Mesenteric fat pad (tissue), 1 donor: ENCODE results near the gene C11orf52. TPM values are rescaled to one million over a fixed set of nuclear protein-coding genes. Genes with fewer than 3 reads are reported as not detected.
"Not testable (repeated sequence)": the region's sequence is repeated elsewhere in the genome, so short reads cannot be mapped to it uniquely, and the experiment has no call there.

Experiments used
- DNase-seq: peaks from one replicate; pipeline ENCODE4 v3.0.0-alpha.2; 2020; ENCODE audit warnings: low spot score
- long read RNA-seq: library from polyadenylated mRNA; unstranded; transcript quantifications from one replicate; pipeline ENCODE4 v2.0.0, GENCODE V29; 2020
- total RNA-seq: library from RNA; stranded (reverse); fragmentation: NEBNext Ultra II Directional; extraction: Animal tissue kit (Norgen Biotek cat#: 25700); gene quantifications from one replicate; pipeline ENCODE4 v1.2.1, GENCODE V29; 2021
- donor health status: DM: yes; HTN: yes; CAD: no.

The C11orf52 gene
- 3.1 TPM for total RNA-seq
- long read RNA-seq, partial matches to known transcripts = 0 of 4 reads
- long read RNA-seq, other reads (novel, unspliced or antisense) = 3 of 4 reads

DNA sequence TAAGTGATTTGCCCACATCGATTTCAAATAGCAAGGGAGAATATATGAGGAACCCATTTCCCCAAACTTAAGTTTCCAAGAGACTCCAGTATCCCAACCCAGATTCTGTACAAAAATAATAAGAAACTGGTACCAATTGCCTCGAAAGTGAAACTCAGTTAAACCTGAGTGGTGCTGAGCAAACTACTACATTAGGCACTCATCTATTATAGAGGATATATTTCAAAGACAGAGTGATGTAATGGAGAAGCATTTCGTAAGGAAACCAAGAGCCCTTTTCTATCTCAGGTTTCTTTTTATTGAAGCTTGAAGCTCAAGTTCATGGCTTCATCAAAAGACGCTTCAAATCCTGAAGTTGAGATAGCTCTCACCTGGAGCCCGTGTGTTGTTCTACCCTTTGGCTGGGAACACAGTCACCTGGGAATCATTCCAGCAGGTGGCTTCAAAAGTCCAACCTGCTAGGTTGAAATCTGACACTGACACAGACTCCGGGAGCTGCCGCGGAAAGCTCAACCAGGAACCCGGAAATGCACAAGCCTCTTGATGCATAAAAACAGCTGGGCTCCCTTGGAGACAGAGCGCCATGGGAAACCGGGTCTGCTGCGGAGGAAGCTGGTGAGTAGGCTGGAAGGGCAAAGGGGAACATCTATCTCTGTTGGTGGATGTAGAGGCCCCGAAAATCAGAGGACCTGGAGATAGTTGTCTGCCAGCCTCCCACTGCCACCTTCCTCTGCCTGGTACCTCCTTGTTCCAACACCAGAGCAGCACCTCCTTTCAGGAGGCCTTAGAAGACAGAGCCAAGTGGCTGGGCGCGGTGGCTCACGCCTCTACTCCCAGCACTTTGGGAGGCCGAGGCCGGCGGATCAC is at the start of gene C11orf52:
Gene C11orf52, plus strand, starts transcription at position 524 of the 867 bp plus-strand sequence. Its CDS starts 60 bp downstream, at position 584.
- no peak for DNase-seq

DNA sequence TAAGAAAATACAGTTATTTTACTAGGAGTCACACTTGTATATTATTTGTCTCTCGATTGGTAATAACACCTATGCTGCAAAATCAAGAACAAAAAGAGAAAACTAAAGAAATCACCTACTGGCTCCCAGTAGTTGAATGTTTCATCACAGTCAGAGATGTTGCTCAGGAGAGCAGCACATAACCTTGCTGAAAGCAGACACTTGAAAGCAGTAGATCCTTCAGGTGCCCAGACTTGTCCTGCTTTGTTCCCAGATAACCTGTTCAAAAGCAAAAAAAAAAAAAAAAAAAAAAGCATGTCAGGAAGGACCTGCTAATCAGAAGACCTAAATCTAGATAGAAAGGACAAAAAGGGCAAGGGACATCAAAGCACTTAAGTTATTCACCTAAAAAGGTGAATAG is 48.6 kb upstream of the C11orf52 start:
- no peak for DNase-seq

DNA sequence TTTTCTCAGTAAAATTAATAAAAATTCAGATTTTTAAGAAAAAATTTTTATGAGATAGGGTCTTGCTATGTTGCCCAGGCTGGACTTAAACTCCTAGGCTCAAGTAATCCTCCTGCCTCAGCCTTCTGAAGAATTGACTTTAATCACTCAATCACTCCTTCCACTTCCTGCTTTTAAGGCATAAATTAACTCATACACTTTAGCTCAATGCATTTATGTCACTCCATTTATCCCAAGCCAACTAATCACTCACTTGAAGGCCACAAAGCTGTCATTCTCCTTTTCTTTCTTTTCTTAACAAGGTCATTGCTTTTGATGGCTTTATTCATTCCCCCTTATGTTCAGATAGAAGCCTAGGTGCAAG is 48.2 kb upstream of the C11orf52 start:
- no peak for DNase-seq

DNA sequence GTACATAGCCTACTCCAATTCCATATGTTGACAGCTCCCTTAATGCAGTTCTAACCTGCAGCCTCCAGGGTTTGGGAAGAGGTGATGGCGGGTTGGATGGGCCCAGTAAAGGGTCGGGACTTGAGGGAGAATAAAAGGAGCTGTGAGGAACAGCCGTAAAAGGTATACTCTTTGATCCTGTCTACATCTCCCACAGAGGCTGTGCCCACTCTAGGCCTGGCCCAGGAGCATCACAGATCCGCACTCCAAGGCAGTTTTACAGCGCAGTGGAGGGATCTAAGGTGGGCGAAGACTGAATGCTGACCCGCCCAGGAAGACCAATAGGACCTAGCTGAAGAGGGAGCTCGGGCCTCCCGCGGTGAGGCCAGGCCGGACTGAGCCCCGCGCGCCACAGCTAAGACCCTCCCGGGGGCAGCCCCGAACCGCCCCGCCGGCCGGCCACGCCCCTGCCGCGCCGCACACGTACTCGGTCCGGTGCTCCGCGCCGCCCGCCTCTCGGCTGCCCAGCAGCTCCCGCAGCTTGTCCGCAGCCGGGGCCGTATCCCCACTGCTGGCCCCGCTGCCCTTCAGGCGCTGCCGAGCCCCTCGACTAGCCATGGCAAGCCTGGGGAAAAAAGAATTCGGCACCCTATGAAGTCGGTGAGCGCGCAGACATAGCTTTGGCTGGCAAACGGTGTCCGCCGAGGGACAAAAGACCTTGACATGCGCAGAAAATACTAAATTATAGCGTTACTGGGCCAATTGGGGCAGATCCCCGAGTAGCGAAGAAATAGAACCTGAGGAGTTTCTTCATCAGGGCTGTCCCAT is 47.6 kb upstream of the C11orf52 start, which contains the start of gene ALG9:
Gene ALG9, minus strand, starts transcription at position 696 of the 807 bp plus-strand sequence. Its CDS starts 99 bp downstream, at position 597.
- no peak for DNase-seq

DNA sequence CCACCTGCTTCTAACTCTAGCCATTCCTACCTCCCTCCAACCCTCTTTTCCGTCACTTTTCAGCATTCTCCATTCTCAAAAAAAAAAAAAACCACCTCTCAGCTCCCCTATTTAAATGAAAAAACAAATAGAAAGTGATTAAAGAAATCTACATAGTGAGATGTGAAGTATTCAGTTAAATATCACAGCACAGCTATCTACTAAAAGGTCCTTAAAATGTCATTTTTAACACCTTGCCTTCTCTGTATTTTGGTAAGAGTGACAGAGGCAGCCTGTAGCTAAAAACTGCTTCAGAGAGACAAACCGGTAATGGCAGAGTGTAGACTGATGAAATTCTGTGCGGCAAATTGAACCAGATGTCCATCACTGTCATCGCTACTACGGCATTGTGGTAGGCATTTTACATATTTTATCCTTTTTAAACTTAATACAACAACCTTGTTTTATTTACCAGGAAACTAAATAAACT is 47.0 kb upstream of the C11orf52 start:
- no peak for DNase-seq

DNA sequence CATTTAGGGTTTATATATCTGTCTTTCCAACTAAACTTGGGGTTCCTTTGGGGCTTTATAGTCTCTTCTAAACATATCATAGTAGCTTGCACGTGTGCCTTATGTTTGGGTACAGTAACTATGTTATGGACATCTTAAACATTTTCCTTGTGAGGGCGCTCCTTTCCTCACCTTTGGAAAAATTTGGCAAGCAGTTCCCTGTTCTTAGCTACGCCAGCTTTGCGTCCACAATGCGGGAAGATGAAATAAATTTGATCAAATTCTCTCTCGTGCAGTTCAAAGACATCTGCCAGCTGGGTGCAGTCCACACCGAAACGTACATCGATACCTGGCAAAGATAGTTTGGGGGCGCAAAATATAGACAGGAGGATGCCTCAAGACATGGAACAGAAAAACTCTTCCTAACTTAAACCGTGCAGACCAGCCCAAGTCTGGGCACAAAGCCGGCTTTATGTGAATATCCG is 40.3 kb upstream of the C11orf52 start:
- no peak for DNase-seq

DNA sequence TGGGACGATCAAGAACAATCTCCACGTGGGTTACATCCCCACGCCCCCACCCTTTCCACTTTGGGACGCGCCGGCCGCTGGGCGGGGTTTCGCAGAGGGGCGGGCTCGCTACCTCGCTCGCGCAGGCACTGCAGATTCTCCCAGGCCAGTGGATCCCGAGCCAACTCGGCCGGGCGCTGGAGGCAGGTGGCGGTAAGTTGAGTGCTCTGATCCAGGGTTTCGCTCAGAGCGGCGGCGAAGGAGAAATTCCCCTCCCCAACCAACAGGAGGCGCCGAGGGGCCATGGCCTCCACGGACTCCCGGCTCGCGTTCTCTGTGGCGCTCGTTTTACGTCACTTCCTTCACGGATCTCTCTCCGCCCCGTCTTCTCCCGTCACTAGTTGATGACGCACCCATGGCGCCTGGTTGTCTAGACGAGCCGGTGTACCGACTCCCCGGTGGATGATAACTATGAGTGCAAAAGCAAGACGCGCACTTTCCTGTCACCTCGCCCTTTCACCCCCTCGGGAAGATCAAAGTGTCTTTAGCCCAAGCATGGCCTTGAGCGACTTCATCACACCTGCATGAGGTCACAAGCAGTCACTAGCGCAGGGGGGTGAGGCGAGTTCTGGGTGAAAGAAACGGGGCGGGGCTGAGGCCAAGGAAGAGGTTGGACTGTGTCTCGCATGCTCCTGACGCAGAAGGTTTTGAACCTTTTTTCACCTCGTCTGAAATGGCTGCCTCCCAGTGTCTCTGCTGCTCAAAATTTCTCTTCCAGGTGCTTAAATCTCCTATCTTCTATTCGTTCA is 39.7 kb upstream of the C11orf52 start, which contains the start of the genes CFAP68 and FDXACB1:
Gene CFAP68, plus strand, starts transcription at position 693 of the 788 bp plus-strand sequence. Its CDS starts 20 bp downstream, at position 713.
Gene FDXACB1, minus strand, starts transcription at position 317 of the 788 bp plus-strand sequence. Its CDS starts 33 bp downstream, at position 284.
- peak; percentile 98 for DNase-seq

DNA sequence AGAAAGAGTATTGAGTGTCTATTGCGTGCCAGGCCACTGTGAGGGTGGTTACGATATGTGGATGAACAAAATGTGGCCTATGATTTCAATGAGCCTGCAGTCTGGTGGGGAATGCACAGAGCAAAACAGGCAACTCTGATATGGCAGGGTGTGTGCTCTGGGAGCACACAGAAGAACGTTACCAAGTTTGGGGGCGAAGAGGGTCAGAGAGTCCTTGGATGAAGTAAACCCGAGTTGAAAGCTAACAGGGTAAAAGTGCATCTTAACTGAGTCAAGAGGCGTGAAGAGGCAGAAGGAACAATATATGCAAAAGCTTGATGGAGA is 39.1 kb upstream of the C11orf52 start:
- DNase-seq = no peak

GRCh38 chr11:111882202-111882601 is 36.5 kb upstream of the C11orf52 start:
- no peak for DNase-seq

DNA sequence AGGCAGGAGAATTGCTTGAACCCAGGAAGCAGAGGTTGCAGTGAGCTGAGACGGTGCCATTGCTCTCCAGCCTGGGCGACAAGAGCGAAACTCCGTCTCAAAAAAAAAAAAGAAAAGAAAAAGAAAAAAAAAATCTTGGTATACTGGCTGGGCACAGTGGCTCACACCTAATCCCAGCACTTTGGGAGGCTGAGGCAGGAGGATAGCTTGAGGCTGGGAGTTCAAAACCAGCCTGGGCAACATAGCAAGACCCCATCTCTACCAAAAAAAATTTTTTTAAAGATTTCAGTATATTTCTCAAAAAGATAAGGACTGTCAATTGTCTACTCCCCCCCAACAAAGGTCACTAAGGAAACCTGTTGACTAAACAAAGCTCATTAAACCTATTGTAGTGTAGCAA is 33.7 kb upstream of the C11orf52 start:
- not testable (repeated sequence) for DNase-seq

DNA sequence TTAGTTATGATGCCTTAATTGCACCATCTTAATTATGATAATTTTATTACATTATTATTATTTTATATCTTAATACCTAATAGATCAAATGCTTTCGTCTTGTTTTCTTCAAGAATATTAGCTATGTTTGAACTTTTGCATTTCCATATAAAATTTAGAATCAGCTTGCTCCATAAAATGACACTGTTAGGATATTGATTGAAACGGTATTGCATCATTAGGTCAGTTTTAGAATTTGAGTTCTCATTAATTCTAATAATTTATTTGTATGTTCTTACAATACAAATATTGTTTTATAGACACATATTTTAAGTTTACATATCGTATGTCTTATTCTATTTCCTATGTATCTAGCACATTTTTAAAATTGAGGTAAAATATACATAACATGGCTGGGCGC is 32.7 kb upstream of the C11orf52 start:
- no peak for DNase-seq

DNA sequence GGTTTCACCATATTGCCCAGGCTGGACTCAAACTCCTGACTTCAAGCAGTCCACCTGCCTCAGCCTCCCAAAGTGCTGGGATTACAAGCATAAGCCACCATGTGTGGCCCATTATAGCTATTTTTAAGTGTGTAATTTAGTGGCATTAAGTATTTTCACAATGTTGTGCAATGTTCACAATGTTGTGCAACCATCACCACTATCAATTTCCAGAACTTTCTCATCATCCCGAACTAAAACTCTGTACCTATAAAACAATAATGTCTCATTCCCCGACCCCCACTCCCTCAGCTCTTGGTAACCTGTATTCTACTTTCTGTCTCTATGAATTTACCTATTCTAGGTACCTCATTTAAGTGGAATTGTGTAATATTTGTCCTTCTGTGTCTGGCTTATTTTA is 31.9 kb upstream of the C11orf52 start:
- DNase-seq = no peak

DNA sequence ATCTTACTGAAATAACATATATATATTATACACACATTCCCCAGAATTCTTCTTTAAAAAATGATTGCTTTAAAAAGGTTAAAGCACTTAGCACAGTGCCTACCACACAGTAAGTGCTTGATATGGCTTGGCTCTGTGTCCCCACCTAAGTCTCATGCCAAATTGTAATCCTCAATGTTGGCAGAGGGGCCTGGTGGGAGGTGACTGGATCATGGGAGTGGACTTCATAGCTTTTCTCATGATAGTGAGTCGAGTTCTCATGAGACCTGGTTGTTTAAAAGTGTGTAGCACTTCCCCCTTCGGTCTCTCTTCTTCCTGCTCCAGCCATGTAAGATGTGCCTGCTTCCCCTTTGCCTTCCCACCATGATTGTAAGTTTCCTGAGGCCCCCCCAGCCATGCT is 13.3 kb upstream of the C11orf52 start:
- DNase-seq = no peak

GRCh38 chr11:111906680-111907079 is 12.0 kb upstream of the C11orf52 start:
- DNase-seq = no peak

DNA sequence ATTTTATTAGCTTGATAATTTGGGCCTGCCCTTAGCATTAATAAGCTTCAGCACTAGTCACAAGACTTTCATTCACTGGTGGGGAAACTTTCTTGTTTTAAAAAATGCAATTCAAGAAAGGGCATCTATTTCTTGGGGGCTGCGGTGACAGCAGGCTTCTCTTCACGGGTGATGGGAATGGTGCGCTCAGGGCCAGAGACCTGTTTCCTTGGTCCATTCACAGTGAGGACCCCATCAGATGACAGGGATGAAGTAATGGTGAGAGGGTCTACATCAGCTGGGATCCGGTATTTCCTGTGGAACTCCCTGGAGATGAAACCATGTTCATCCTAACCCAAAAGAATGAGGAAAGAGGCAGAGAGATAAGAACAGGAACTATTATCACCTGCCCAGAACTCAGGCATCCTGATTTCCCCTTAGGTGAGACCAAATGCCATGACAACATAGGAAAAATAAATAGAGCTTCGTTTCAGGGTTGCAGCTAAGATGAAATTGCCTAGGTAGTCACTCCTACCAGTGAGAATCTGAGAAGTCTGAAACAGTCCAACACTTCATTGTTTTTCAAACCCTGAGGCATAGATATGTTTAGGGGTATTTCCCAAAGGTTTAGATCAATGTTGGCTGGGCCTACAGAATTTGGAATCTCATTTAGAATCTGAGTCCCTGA is 9.9 kb upstream of the C11orf52 start:
- DNase-seq = no peak

GRCh38 chr11:111909378-111909777 is 9.3 kb upstream of the C11orf52 start:
- no peak for DNase-seq

- no peak for DNase-seq
Measured at GRCh38 chr11:111910676-111911562, 7.8 kb upstream of the C11orf52 start.

DNA sequence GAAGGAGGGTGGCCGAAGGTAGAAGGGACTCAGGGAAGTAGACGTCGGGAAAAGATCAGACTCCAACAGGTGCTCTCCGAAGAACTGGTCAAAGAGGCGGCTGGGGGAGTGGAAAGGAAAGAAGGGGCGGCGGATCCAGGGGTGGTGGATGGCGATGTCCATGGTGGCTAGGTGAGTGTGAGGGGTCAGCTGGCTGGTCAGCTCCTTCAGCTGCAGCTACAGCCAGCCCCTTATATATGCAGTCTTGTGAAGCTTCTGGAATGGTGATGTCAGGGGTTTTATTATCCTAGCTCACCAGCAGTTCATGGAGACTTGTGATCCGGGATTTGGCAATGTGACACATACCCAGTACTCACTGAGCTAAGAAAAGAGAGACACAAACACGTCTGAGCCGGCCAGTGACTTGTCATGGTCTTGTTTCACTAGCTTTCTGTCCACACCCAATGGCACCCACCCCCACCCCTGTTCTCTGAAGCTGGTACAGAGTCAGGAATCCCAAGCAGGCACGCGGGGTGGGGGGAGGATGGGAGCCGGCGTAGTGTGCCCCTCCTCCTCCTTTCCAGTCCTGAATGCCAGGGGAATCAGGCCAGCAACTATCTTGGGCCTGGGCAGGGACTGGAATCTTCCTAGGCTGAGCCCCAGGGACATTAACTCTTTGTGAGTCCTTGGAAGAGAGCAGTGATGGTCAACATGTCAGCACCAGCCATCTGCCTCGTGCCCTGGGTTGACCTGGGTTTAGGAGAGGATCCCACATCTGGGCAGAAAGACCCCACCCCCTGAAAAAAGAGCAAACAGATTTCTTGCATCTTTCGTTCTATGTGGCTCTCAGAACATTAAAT is 6.9 kb upstream of the C11orf52 start, which contains the start of gene CRYAB:
Gene CRYAB, minus strand, starts transcription at position 208 of the 839 bp plus-strand sequence. Its CDS starts 46 bp downstream, at position 162.
- no peak for DNase-seq
